T follicular helper cell (primary cell): ENCODE results near the gene ZNF662.
"Not testable (repeated sequence)": the region's sequence is repeated elsewhere in the genome, so short reads cannot be mapped to it uniquely, and the experiment has no call there.

Source experiments
- DNase-seq: peaks from one replicate; pipeline ENCODE4 v3.0.0-alpha.2; 2020; ENCODE audit warnings: low read depth
- total RNA-seq, 2 experiments: gene quantifications; one replicate each; lab custom pipeline; 2026; lab: John Stamatoyannopoulos, UW

Gene ZNF662
- 1.4 to 1.6 reads per million in 2 experiments for total RNA-seq

GRCh38 chr3:42906070-42906847 is at the start of gene ZNF662:
ZNF662 (plus strand) TSS chr3:42906142; CDS start chr3:42908115, 1,973 bp downstream.
- no peak for DNase-seq

- no peak for DNase-seq
These were observed 49.4 kb upstream of the ZNF662 start for GRCh38 chr3:42856544-42856943.

GRCh38 chr3:42864321-42864950 is 41.5 kb upstream of the ZNF662 start:
- DNase-seq = no peak

GRCh38 chr3:42865256-42865655 is 40.7 kb upstream of the ZNF662 start:
- no peak for DNase-seq

- DNase-seq = no peak
These were observed 38.8 kb upstream of the ZNF662 start for GRCh38 chr3:42867138-42867537.

GRCh38 chr3:42868841-42869240 is 37.1 kb upstream of the ZNF662 start:
- DNase-seq = no peak

- no peak for DNase-seq
These were observed 34.2 kb upstream of the ZNF662 start for GRCh38 chr3:42871592-42872196.

GRCh38 chr3:42872718-42873117 is 33.2 kb upstream of the ZNF662 start:
- no peak for DNase-seq

- DNase-seq = no peak
These were observed 32.5 kb upstream of the ZNF662 start for GRCh38 chr3:42873221-42873982.

- DNase-seq = no peak
These were observed 31.2 kb upstream of the ZNF662 start for GRCh38 chr3:42874749-42875148.

GRCh38 chr3:42875325-42876151 is 30.4 kb upstream of the ZNF662 start, which contains the start of gene CYP8B1:
CYP8B1 (minus strand) TSS chr3:42875879; CDS start chr3:42875816, 63 bp downstream.
- DNase-seq = no peak

- DNase-seq = no peak
These were observed 29.5 kb upstream of the ZNF662 start for GRCh38 chr3:42876401-42876800.

- DNase-seq = no peak
These were observed 28.8 kb upstream of the ZNF662 start for GRCh38 chr3:42876940-42877720.

- no peak for DNase-seq
These were observed 28.1 kb upstream of the ZNF662 start for GRCh38 chr3:42877881-42878280.

GRCh38 chr3:42880183-42880582 is 25.8 kb upstream of the ZNF662 start:
- no peak for DNase-seq

- DNase-seq = peak; percentile 80
These were observed 25.1 kb upstream of the ZNF662 start for GRCh38 chr3:42880601-42881451.

GRCh38 chr3:42883251-42883930 is 22.6 kb upstream of the ZNF662 start:
- DNase-seq = not testable (repeated sequence)

GRCh38 chr3:42884324-42884723 is 21.6 kb upstream of the ZNF662 start:
- DNase-seq = no peak

GRCh38 chr3:42886294-42886822 is 19.6 kb upstream of the ZNF662 start:
- DNase-seq = no peak
